ENCODE results near the gene MINDY4.

DNA sequence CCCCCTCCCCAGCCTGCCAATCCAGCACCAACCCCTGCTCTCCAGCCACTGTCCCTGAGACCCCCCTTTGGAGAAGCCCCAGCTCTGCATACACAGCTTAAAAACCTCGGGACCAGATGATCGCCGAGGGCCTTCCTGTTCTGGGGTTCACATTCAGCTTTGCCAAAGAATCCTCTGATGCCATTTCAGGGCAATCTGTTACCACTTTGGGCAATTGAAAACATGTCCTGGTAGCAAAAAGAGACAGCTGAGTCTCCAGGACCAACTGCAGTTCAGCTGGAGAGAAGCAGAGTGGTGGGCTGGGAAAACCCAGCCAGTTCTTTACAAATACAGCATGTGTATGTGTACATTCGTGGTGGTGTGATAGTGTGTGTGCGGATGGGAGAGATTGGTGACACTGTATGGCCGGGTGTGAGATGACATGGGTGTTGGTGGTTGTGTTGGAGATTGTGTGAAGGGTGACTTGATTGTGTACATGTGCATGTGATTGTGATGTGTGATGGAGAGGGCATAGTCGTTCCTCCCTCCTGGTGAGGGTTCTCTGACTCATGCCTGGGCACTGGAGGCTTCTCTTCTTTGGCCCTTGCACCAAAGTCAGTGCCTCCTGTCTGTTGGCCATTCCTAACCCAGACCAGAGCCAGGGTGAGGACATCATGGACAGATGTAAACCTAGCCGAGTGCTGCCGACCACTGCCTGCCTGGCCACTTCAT is 91.9 kb downstream of the MINDY4 start:
- TF ChIP-seq, protein P1, sequence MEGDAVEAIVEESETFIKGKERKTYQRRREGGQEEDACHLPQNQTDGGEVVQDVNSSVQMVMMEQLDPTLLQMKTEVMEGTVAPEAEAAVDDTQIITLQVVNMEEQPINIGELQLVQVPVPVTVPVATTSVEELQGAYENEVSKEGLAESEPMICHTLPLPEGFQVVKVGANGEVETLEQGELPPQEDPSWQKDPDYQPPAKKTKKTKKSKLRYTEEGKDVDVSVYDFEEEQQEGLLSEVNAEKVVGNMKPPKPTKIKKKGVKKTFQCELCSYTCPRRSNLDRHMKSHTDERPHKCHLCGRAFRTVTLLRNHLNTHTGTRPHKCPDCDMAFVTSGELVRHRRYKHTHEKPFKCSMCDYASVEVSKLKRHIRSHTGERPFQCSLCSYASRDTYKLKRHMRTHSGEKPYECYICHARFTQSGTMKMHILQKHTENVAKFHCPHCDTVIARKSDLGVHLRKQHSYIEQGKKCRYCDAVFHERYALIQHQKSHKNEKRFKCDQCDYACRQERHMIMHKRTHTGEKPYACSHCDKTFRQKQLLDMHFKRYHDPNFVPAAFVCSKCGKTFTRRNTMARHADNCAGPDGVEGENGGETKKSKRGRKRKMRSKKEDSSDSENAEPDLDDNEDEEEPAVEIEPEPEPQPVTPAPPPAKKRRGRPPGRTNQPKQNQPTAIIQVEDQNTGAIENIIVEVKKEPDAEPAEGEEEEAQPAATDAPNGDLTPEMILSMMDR (conservative IDR thresholded peaks at IDR 0.05; ENCODE audit: low read depth, low read length) = no peak
- TF ChIP-seq EZH2 (IDR thresholded peaks at IDR 0.05; ENCODE audit: low read length, unreplicated experiment) (no peak), EZH2phosphoT487 (IDR thresholded peaks at IDR 0.05; ENCODE audit: borderline replicate concordance, low read length) (no peak)

All from PC-3 (cell line).